Hippocampal formation (tissue), 2 donors: ENCODE data around the gene ADH7.
A peak's percentile ranks its signal among the peaks of the same experiment; 100 is the strongest.

ENCODE experiments used
- DNase-seq, 2 donors: peaks; one replicate each; lab custom pipeline; 2025; lab: John Stamatoyannopoulos, UW

The ADH7 gene

DNA sequence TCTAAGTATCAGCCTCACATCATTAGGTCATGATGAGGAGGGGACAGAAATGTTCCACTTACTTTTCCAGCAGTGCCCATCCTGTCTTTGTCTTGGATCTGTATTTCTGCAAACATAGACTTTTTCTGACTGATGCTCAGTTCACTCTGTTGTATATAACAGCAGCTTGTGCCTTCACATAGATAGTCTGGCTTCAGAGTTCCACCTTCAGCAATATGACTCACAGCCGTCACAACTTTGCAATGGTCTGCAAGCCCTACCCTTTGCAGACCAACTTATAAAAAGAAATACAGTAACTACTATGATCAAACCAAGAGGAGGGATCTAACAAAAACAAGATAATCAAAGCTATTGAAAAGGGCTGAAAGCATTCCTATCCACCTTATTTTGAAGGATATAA lies at the start of gene ADH7:
Gene ADH7, minus strand, starts transcription at position 189 of the 400 bp plus-strand sequence. Its CDS starts 109 bp downstream, at position 80.
- DNase-seq, result no peak

DNA sequence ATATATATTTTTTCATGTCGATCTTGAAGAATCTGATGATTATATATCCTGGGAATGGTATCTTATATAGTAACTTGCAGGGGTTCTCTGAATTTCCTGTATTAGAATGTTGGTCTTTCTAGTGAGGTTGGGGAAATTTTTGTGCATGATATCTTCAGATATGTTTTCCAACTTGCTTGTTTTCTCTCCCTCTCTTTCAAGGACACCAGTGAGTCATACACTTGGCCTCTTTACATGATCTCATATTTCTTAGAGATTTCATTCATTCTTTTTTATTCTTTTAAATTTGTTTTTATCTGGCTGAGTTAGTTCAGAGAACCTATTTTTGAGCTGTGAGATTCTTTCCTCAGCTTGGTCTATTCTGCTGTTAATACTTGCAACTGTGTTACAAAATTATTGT lies 48.5 kb upstream of the ADH7 start:
- DNase-seq, result no peak

DNA sequence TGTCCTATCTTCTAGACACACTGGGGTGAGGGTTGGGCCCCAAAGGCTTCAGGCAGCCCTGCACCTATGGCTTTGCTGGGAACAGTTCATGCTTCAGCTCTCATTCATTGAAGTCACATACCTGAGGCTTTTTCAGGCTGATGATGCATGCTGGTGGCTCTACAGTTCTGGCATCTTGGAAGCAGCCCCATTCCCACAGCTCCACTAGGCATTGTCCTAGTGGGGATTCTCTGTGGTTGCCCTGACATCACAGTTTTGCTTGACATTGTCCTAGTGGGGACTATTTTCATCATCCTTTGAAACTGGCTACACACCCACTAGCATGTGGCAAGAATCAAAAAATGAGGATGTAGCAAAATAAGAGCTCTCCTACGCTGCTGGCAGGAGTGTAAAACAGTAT lies 38.0 kb upstream of the ADH7 start:
- DNase-seq, result no peak

DNA sequence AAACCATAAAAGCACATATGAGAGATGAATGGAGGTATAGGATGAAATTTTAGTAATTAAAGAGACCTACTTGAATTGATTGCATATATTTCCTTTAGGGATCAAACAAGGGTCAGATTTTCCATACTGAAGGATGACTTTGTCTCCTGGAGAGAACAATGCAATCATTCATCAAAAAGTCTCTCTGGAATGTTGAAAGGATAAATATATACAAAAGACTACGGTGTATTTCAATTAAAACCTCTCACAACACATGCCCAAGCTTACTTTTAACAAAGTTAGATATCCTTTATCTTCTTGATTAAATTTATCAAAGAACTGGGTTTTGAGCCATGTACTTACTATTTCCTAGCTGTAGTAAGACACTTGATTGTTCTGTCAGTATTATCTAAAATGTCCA lies 36.8 kb upstream of the ADH7 start:
- no peak for DNase-seq

DNA sequence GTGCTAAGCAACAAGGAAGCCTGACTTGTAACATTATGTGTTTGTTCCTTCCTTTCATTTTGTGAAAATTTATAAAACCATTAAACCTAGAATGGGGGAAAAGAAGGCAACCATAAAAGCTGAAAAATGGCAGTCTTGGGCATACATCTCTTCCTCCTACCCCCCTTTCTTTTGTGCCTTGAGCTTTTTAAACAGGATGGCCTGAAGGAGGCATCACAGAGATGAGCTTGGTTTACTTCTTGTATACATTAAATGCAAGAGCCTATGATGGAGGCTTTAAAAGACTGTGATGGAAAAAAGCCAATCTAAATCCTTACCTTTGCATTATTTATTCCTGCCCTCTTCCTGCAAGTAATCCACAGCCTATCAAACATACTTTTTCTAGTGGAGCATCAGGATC lies 36.2 kb upstream of the ADH7 start:
- no peak for DNase-seq

DNA sequence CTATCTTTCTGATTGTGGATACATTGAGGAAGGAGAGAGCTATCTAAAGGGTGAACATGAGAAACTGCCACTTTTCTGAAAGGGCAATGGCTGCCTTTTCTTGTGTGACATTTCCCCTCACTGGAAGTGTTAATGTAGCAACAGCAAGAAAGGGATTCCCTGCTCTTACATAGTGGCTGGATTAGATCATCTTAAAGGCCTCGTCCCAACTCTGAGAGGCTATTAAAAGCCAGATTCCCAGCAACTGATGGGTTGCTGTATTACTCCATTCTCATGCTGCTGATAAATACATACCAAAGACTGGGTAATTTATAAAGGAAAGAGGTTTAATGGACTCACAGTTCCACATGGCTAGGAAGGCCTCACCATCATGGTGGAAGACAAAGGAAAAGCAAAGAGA lies 33.7 kb upstream of the ADH7 start:
- no peak for DNase-seq

DNA sequence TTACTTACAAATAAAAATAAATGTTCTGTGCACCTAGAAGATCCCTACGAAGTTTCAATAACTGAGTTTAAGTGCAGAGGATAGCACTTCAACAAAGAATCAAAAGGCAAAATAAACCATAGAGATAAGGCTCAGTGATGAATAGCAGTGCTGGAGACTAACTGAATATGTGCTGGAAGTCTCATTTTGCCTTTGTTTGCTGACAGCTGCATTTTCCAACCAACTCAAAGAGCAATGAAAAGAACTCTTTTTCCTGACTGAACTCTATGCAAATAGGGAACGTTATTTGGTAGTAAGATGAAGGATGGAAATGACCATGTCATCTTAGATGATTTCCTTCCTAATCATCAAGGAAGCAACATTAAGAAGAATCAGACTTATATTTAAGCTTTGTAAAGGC lies 32.7 kb upstream of the ADH7 start:
- peak in 1 of 2 donors; percentile 30 for DNase-seq

DNA sequence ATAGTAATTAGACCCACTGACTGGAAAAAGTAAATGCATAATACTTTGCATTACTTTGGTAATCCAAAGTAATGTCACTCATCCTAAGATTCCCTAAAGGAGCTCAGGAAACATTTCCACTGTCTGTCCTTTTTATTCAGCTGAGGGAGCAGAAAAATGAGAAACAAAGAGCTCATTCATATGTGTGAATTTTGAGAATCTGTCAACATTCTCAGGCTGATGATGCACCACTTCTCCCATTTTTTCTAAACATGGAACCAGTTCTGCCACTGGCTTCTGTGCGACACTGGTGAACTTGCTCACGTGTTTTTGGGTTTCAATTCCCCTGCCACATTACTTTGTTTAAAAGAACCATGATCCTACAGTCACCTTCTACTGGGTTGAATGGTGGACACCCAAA lies 28.4 kb upstream of the ADH7 start:
- no peak for DNase-seq

DNA sequence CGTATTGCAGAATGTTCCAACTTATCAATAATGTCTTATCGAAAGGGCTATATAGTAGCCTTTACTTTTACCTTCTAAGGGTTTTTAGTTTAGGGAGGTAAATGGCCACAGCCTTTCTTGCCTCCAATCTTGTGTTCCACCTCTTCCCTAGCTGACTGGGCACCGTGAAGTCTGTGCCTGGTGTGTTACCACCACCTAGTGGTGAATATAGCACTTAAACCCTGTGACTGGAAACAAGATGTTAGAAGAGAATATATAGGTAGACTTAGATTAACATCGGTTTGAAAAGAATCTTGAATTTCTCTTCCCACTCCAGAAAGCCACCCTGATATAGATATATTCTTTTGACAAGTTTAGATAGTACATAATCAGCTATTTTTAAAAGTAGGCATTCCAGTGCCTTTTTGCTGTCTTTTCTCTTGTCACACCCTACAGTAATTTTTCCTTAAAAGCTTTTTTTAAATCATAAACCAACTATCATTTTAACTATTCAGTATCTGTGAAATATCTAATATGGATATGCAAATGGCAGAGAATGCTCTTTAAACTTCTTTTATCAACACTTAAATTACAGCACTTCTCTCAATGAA lies 27.8 kb upstream of the ADH7 start:
- DNase-seq, result peak; percentile 51 to 78

DNA sequence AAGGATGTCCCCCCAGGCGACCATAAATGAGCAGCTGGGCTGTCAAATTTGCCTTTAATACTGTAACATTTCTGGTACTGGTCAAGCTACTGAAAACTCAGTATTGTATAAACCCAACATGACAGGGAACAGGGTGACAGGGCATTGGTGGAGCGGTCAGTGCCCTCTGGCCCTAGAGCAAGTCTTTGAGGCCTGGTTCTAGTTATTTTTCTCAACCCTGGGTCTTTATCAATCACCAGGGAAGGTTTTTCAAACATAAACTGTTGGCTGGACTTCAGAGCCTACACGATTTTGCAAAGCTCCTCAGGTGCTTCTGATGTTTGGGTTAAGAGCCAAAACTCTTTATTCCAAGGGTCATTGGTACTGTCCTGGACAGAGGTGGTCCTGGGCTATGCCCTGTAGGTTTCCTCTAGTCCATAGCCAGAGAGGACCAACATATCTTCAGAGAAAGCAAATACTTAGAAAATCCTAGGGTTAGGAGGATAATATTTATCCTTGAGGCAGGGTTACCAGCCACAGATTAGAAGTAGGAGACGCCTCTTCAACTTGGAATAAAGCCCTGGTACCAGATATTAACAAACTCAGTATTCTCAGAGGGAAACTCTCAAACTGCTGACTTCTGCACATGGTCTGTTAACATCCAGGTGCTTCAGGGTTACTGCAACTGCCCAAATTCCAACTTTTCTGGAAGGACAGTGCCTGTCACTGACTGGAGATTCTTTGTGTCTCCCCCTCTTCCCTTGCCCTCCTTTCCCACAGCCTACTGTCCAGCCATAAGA lies 26.7 kb upstream of the ADH7 start:
- DNase-seq, result no peak

DNA sequence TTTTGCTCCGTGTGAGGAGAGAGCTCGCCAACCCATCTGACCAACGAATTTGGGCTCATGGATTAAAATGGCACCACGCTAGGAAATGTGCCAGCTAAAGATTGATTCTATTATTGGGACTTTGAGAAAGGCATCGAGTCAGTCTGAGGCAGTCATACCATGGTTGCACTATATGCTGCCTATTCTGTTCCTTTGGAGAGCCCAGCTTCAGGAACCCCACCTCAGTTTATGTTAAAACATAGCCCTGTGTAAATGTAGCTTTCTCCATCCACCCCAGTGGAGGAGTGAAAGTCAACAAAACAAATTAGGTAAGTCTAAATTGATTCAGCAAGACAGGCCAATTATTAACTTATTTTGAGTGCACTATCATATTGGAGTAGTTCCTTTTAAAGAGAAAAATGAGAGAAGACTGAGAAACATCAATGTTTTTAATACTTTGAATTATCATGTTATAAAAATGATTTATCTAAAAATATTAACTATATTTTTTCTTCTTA lies 24.5 kb upstream of the ADH7 start:
- DNase-seq, result no peak

DNA sequence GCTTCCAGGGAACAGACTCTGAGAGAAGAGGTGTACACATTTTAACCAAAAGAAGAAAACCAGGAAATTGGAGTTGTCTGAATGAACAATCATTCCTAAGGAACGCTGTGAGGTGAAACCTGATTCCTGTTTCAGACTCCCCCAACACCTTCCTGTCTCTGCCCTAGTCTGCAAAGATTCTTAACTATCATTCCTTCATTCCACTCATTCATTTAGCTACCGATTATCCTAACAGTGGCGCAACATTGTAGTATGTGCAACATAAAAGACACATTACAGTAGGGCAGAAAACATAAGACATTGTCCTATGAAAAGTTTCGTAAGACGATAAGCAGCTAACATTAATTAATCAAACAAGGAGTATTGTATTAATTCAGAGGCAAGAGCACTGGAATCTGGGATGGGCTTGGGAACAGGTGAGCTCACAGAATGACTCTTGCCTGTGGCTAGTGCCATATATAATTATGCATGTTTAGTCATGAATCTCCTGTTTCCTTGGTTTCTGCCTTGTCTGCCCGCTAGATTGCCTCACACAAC lies 23.8 kb upstream of the ADH7 start:
- no peak for DNase-seq

DNA sequence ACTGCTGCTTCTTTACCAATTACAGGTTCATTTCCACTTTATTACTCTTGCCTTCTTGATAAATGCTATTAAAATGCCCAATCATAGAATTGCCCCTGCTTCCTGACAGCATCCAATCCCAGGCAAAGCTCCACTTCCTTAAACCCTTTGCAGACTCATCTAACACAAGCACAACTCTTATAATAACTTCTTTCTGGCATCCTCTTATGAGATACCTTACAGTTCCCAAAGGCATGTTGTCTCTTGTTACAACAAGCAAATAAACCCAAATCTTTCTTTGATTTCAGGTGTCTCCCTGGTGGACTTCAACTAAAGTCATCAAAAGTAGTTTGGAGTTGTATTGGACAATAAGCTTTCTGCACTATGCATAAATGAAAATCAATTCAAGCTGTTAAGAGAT lies 22.5 kb upstream of the ADH7 start:
- DNase-seq, result no peak

DNA sequence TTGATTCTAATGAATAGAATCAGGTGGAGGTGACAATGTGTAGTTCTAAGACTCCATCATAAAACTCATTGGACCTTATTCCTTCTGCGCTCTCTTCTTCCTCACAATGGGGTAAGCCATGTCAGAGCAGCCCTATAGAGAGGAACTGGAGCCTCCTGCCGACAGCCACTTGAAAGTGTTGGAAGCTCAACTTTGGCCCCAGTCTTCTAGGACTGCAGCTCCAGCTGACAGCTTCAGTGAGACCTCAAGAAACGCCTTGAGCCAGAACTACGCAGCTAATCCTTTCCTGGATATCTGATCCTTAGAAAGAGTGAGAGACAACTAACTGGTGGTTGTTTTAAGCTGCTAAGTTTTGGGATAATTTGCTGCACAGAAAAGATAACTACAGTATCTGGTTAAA lies 22.1 kb upstream of the ADH7 start:
- no peak for DNase-seq

DNA sequence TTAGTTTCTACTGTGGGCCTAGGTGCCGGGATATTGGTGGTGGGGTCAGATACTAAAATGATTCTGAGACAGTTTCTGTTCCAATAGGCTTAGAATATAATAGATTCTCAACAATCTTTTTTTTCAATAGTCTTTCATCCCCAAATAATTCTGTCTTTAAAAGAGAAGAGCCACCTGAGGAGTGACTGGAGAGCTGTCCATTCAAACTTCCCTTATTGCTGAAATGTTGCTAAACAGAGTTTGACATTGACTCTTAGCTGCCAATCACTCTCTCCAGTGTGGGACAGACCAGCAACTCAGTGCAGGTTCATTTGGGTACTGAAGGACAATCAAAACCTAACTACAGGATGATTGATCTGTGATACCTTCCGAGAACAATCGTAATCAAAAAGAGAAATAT lies 12.4 kb upstream of the ADH7 start:
- DNase-seq, result no peak

DNA sequence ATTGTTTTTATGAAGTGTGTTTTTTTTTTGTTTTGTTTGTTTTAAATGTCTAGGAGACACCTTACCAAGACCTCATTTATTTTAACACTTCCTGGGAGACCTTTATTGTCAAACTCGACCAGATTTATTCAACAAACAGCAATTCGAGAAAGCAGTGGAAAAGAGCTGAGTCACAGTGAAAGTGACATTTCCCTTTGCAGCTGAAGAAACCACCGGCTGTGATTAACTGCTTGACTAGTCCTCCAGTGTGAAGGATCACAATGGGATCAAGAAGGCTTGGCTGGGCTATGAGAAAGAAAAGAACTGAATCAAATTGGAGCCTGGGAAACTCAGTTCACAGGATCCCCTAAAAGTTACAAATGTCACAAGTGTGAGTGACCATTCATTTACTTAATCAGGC lies 11.9 kb upstream of the ADH7 start:
- DNase-seq, result no peak

DNA sequence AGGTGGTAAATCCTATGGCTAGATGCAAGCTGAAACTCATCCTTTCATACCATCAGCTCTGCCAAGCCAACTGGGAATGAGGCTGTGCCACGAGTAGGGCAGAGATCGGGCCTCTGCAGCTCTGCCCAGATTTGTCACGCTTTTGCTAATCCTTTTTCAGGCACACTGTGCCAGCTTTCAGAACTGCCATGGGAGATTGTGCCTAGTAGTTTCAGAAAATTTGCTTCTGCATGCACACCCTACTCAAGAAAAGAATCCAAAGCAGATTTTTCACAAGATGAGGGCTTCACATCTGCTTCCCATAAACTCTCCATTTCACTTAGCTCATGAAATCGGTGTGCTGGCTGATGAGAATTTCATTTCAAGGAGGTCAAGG lies 3.3 kb upstream of the ADH7 start:
- DNase-seq, result no peak

DNA sequence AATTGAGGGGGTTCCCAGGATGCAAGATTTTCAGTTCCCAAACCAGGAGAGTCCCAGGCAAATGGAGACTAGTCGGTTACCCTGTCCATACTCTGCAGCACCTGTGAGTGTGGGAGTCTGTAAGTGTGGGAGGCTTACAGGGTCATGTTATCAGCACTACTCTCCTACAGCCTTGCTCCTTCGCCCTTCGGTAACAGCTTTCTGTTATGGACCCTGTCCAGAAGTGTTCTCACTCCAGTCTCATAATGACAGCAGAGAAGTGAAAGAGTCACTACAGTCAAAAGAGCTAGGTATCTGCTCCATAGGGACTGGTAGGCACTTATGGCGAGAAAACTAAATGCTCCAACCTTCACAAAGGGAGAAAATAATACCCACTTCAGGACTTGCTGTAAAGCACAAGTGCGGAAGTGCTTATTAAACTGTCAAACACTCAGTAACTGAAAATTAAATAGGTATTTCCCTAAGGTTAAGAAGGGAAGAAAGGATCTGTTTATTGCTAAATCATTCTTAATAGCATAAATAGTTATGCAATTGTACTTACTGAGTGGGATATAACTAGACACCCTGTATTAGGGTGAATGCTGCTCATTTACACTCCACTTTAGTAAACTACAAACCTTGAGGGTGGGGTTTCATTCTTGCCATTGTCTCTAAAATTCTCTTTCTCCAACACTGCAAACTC lies 2.7 kb upstream of the ADH7 start:
- DNase-seq, result no peak

DNA sequence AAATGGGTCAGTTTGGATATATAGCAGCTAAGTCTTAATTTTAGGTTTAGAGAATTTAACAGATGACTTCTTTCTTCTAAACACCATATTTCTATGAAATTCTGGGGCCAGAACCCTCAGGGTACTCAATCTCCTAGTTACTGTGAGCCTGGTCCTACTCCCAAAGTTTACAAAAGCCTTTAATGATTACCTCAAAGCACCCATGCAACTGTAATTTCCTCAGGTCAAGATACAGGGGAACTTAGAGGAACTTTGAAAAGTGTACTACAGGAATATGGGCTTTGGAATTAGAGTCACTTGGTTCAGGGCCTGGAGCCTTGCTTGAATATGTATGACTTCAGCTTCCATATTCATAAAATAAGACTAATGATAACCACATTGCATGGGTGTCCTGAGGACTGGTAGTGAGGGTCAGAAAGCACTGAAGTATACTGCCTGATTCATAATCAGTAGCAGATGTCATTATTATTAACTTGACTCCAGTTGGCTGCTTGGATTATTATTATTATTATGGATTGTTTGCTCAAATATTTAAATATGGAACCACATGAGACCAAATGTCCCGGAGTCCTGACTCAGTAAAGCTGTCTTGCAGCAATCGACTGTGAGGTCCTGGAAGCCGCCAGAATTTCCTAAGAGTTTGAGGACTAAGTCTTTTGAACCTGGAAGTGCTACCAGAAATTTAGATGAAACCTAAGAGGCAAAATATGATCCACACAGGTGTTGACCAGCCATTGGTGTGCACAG lies 2.0 kb upstream of the ADH7 start:
- no peak for DNase-seq

DNA sequence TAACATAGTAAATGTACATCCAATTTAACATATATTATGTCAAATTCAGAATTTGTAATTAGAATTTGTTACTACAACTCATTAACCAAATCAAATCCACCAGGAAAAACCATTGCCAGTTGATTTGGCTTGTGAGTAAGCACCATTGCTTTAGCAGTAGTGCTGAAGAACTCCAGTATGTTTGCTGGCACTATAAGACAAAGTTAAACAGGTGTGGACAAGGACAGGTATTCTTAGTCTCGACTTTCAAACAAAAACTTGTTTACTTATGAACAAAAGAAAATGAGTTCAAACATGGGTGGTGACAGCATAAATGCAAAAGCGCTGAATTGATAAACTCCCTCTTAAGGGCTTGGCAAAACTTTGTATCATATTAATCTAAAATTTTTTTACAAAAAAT lies 1.3 kb upstream of the ADH7 start:
- no peak for DNase-seq

DNA sequence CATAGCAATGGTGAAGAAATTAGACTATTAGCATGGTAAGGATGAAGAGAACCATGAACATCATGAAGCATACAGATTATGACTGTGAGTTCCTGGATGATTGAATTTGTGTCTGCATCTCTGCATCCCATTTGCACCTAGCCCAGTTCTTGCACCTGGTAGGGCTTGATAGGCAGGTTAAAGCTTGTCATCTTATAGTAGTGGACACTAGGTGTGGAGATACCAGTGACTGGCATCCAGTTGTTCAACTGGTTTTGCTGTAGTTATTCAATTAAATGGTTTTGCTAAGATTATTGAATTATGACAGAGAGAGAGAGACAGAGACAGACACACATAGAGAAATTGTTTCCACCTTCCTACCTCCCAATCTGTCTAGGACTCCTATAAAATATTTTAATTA lies 5.0 kb downstream of the ADH7 start:
- DNase-seq, result no peak

DNA sequence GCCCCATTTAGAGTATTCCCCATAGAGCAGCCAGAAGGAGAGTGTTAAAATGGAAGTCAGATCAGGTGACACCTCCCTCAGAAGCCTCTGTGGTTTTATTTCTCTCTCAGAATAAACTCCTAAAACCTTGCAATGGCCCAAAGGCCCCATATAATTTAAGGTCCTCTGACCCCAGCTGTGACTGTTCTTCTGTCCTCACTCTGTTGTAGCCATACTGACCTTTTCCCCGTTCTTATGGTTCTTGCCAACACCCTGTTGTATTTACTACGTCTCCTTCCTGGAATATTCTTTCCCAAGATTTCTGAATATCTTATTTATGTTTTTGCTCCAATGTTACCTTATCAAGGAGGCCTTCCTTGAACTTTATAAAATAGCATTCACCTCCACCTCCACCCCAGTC lies 18.0 kb downstream of the ADH7 start:
- no peak for DNase-seq
